ENCODE results near the gene ATP8B3.

Gene ATP8B3

DNA sequence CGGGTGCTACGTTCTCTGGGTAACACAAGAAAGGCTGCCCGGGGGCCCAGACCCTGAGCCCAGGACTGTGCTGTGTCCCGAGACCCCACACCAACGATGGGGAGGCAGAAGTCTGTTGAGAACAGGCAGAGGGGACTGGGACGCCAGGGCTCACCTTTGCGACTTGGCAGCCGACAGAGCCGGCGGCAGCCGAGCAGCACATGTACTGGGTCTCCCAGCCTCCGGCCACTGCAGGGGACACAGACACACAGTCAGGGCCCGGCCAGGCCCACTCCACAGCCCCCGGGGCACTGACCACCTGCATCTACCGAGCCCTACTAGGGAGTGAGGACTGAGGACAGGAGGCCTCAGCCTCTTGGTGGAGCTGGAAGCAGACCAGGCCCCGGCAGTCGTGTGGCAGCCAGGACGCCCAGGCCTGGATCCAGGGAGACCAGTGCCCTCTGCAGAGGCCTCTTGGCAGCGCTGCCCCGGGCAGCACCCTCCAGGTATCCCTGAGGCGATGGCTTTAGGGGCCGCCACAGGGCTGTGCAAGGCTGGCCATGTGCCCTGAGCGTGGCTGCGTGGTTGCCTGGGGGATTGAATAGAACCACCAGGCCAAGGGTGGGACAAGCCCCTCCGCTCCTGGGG, 5.6 kb upstream of the ATP8B3 start:
- peaks cover 10% of the 10 kb centered on the region for H3K4me1 Mint-ChIP-seq (ENCODE audit: low read depth)
- peaks cover 65% of the 10 kb centered on the region for H3K36me3 Mint-ChIP-seq (ENCODE audit: low read depth)
- no peak for DNase-seq
- no peaks in the 10 kb centered on the region for H3K27me3 Mint-ChIP-seq
- H3K9me3 Mint-ChIP-seq, result no peaks in the 10 kb centered on the region
- no peak overlapping the region for H3K27ac Mint-ChIP-seq
- H3K4me3 Mint-ChIP-seq, result no peak overlapping the region

DNA sequence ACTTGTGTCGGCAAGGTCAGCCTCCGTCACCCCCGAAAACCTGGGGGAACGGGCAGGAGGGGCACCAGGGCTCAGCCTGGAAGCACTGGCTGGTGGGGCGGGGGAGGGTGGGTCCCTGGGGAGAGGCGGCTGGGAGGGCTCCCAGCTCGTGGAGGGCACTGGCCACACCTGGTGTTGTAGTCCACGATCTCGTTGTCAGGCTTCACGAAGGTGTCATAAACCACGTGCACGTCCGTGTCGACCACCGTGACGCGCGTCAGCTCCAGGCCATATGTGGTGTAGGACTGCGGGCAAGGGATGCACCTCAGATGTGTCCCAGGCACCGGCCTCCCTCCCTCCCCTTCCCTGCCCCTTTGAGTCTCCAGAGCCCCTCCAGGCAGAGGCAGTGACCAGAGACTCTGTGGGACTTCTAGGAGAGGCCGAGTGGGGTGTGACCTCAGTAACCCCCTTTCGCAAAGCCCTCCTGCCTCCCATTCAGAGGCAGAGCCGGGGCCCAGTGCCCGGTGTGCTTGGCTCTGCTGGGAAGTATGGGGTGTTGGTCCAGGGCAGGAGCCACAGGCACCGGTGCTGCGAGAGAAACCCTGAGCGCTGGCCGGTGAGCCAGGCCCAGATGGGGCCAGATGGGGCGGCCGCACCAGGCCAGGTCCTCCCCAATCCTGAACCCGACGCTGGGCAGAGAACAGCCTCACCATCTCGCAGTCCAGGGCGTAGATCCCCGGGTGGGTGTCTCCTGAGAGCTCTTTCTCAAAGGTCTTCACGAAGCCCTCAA, 4.6 kb upstream of the ATP8B3 start:
- peaks cover 56% of the 10 kb centered on the region for H3K36me3 Mint-ChIP-seq (ENCODE audit: low read depth)
- peaks cover 14% of the 10 kb centered on the region for H3K4me1 Mint-ChIP-seq (ENCODE audit: low read depth)
- H3K4me3 Mint-ChIP-seq, result no peak overlapping the region

DNA sequence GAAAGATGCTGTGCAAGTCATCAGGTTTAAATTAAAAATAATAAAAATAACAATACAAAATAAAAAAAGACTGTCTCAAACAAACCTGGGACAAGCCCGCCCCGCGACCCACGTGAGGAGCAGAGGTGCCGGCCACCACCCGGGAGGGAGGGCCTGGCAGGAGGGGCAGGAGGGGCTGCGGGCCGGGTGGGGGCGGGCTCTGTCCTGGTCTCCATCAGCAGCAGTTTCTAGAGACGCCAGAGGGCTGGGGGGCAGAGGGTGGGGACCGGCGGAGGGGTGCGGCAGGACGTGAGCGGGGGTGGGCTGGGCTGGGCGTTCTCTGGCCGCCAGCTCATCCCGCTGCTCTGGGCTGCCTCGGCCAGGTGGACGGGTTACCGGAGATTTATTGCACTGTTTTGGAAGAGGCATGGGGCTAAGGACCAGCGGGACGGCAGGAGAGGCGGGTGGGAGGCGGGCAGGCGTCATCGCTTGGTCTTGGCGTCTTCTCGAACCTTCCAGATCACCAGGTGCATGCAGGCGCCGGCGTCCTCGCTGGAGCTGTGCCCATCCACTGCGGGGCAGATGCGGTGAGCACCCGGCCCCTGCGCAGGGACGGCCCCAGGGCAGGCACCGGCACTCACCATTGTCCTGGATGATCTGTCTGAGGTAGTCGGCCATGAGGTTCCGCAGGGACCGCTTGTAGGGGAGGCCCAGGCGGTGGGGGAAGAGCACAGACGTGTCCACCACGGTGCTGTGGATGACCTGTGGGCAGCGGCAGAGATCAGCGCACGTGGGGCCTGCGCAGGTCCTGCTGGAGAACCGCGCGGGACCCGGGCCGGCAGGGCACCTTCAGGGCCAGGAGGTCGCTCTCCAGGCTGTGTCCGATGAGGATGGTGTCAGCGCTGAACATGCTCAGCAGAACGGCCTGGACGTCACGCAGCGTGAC, 3.8 kb upstream of the ATP8B3 start:
- Mint-ChIP-seq H3K4me1 (ENCODE audit: low read depth) (peaks cover 19% of the 10 kb centered on the region), H3K27me3 (no peaks in the 10 kb centered on the region), H3K27ac (no peak overlapping the region), H3K4me3 (no peak overlapping the region), H3K9me3 (no peaks in the 10 kb centered on the region), H3K36me3 (ENCODE audit: low read depth) (peaks cover 47% of the 10 kb centered on the region)
- DNase-seq, result no peak

More for the DNA sequence above, 4.6 kb upstream of the ATP8B3 start:
- no peaks in the 10 kb centered on the region for H3K27me3 Mint-ChIP-seq
- H3K27ac Mint-ChIP-seq, result no peak overlapping the region
- DNase-seq, result no peak
- H3K9me3 Mint-ChIP-seq, result no peaks in the 10 kb centered on the region

DNA sequence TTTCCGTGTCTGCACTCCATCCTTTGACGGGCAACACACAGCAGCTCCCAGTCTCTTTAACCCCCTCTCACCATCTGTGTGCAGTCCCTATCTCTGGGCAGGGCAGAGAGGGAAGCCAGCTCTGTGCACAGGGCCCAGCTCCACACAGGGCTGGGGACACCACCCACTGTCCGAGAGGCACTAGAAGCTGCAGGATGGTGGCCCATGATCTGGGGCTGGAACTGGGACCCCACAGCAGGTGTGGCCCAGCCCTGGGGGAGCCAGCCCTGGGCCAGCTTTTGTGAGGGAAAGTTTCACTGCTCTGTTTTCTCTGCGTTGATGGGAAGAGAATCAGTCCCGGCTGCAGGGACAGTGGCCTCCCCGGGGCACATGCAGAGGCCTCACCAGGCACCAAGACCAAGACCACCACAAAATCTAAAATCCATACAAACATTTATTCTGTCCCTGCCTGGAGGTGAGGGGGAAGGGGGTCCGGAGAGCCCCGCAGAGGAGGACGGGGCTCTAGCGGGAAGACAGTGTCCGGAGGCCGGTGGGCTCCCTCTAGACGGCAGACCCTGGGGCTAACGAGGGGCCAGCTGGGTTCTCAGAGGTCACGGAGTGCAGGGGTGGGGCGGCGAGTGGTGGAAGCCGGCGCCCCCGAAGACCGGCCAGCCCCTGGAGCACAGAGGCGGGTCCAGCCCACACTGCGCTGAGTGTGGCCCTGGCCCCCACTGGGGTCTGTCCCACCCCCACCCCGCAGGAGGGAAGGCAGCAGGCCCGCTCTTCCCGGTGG, 2.9 kb upstream of the ATP8B3 start:
- Mint-ChIP-seq H3K4me3 (no peak overlapping the region), H3K27me3 (no peaks in the 10 kb centered on the region), H3K36me3 (ENCODE audit: low read depth) (peaks cover 39% of the 10 kb centered on the region), H3K4me1 (ENCODE audit: low read depth) (peaks cover 19% of the 10 kb centered on the region), H3K9me3 (no peaks in the 10 kb centered on the region), H3K27ac (no peak overlapping the region)
- no peak for DNase-seq

DNA sequence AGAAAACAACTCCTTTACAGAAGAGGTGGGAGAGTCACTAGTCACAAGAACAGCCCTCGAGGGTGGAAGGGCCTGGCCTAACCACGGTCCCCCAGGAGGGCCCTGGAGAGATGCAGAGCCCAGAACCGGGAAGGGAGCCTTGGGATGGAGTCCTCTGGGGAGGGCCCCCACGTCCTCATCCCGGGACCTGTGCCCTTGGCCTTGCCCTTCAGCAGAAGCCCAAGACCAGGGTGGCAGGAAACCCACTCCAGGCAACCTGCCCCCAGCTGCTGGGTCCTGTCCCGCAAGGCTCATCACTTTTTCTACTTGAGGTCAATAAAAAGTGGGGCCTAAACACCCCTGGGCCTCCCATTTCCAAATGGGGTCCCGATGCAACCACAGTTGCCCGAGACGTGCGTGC, 2.3 kb upstream of the ATP8B3 start:
- H3K9me3 Mint-ChIP-seq, result no peaks in the 10 kb centered on the region
- no peak overlapping the region for H3K27ac Mint-ChIP-seq
- H3K36me3 Mint-ChIP-seq (ENCODE audit: low read depth), result peaks cover 37% of the 10 kb centered on the region
- H3K4me3 Mint-ChIP-seq, result no peak overlapping the region
- DNase-seq, result no peak
- peaks cover 19% of the 10 kb centered on the region for H3K4me1 Mint-ChIP-seq (ENCODE audit: low read depth)
- H3K27me3 Mint-ChIP-seq, result no peaks in the 10 kb centered on the region

DNA sequence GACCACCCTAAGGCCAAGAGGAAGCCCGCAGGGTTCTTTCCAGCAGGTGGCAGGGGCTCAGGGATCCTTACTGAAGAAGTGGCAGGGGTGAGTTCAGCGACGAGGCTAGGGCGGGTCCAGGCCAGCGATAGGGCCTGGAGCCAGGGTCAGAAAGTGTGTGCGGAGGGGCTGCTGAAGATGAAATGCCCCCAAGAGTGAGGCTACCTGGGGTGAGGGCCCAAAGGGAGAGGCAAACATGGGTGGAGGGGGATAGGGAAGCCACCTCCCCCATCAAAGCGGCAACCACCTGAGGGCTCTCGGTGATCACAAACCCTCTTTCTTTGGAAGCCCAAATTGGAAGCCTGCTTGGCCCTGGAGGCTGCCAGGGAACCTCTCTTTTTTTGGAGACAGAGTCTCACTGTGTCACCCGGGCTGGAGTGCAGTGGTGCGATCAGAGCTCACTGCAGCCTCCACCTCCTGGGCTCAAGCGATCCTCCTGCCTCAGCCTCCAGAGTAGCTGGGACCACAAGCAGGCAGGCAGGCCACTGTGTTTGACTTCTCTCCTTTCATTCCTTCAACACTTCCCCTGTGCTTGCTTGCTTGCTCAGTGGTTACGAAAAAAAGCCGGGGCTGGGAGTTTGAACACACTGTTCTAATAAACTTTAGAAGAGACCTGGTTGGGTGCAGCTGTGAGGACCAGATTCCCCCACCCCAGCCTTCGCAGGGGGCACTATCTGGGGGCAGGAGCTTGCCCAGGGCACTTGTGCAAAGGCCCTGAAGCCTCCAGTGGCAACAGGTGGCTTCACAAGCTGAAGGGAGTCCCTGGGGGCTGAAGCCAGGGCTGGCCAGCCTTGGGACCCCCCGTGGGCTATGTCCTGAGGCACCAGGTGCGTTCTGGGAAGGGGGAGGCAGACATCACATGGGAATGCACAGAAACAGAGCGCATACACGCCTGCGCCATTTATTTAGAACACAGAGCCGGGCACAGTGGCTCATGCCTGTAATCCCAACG, 1.4 kb upstream of the ATP8B3 start:
- H3K27me3 Mint-ChIP-seq, result no peaks in the 10 kb centered on the region
- peak overlapping the region; percentile 91 for H3K27ac Mint-ChIP-seq
- no peaks in the 10 kb centered on the region for H3K9me3 Mint-ChIP-seq
- peaks cover 19% of the 10 kb centered on the region for H3K4me1 Mint-ChIP-seq (ENCODE audit: low read depth)
- DNase-seq, result no peak
- peaks cover 32% of the 10 kb centered on the region for H3K36me3 Mint-ChIP-seq (ENCODE audit: low read depth)
- peak overlapping the region; percentile 80 for H3K4me3 Mint-ChIP-seq

DNA sequence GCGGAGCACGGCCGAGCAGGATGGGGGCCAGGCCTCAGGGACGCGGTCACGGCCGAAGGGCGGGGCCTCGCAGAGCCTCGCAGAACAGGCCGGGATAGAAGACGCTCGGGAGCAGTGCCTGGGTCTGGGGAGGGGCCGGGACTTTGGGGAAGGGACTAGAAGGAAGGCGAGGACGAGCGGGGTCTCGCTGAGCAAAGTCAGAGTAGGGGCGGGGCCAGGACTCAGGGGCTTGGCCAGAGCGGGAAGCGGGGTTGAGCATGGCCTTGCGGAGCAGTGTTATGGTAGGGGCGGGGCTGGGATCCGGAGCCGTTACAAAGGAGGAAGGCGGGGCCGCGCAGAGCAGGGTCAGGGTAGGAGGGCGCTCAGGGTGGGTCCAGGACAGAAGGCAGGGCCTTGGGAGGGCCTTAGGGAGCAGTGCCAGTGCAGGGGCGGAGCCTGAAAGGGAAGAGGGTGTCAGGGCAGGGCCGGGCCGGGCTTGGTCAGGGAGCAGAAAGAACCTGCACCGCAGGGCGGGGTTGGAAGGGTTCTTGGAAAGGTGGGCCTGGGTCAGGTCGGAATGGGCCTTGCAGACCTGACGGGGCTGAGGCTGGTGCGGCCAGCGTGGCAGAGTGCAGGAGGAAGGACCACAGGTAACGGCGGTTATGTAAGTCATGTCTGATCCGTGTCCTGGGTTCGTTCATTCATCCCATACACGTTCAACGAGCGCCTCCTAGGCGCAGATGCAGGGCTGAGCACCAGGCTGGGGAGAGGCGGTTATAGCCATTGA, 533 bp upstream of the ATP8B3 start:
- H3K36me3 Mint-ChIP-seq (ENCODE audit: low read depth), result peaks cover 23% of the 10 kb centered on the region
- peak; percentile 89 for DNase-seq
- H3K9me3 Mint-ChIP-seq, result no peaks in the 10 kb centered on the region
- peaks cover 19% of the 10 kb centered on the region for H3K4me1 Mint-ChIP-seq (ENCODE audit: low read depth)
- peak overlapping the region; percentile 80 for H3K4me3 Mint-ChIP-seq
- peak overlapping the region; percentile 91 for H3K27ac Mint-ChIP-seq
- no peaks in the 10 kb centered on the region for H3K27me3 Mint-ChIP-seq

DNA sequence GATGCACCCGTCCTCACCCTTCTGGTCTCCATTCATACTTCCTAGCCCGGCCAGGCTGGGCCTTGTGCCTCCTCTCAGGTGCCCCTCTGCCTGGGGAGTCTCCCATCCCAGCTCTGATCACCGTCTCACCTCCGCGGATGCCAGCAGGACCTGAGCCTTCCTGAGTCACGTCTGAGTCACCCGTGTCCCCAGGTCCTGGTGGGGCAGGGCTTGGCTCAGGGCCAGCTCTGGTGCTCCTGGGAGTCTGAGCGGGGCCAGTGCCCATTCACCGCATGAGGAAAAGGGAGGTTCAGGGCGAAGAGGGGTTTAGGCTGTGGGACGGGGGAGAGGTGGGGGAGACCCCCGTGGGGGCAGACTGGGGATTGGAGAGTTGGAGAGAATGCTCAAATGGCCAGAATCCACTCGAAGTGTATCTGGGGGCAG, 593 bp downstream of the ATP8B3 start:
- peak; percentile 66 for DNase-seq
- H3K9me3 Mint-ChIP-seq, result no peaks in the 10 kb centered on the region
- no peaks in the 10 kb centered on the region for H3K27me3 Mint-ChIP-seq
- H3K4me1 Mint-ChIP-seq (ENCODE audit: low read depth), result peaks cover 19% of the 10 kb centered on the region
- H3K4me3 Mint-ChIP-seq, result peak overlapping the region; percentile 67
- H3K27ac Mint-ChIP-seq, result peak overlapping the region; percentile 80
- H3K36me3 Mint-ChIP-seq (ENCODE audit: low read depth), result peaks cover 12% of the 10 kb centered on the region

DNA sequence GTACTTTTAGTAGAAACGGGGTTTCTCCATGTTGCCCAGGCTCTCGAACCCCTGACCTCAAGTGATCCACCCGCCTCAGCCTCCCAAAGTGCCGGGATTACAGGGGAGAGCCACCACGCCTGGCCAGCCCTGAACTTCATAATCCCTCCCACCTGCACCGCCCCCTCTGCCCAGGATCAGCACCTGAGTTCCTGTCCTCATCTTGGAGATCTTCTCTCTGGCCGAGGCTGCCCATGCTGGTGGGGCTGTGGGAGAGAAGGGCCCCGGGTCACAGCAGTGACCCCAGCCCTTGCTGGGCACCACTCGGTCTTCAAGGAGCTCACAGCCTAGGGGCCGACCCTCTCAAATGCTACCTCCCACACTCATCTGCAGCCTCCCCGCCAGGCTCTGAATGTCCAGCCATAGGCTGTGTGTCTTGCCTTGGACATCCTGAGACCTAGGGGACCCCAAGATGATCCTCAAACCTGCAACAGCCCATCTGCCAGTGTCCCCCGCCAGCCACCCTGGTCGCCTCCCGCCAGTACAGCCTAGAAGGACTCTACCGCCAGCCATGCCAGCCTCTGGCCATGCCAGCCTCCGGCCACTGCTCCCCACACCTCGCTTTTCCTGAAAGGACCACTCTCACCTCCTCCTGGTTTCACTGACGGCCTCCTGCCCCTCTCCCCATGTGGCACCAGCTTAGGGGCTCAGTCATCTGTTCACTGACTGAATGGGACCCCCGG, 1.5 kb downstream of the ATP8B3 start:
- H3K27ac Mint-ChIP-seq, result no peak overlapping the region
- peaks cover 5% of the 10 kb centered on the region for H3K36me3 Mint-ChIP-seq (ENCODE audit: low read depth)
- no peaks in the 10 kb centered on the region for H3K27me3 Mint-ChIP-seq
- peaks cover 19% of the 10 kb centered on the region for H3K4me1 Mint-ChIP-seq (ENCODE audit: low read depth)
- no peaks in the 10 kb centered on the region for H3K9me3 Mint-ChIP-seq
- DNase-seq, result no peak
- H3K4me3 Mint-ChIP-seq, result no peak overlapping the region

DNA sequence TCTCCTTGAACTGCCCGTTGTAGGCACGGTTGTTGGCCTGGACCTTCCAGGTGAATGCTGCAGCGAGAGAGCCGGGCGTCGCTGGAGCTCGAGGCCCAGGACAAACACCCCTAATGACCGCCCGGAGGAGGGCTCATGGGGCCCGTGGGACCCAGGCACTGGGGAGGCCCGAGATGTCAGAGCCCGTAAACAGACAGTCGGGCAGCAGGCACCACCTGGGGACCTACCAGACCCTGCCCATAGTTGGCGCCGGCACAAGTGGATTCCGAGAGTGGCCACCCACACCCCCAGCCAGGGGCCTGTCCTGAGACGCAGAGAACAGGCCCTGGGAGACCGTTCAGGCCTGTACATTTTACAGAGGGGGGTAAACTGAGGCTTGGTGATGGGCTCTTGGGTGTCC, 2.4 kb downstream of the ATP8B3 start:
- Mint-ChIP-seq H3K4me1 (ENCODE audit: low read depth) (peaks cover 19% of the 10 kb centered on the region), H3K27ac (no peak overlapping the region), H3K36me3 (ENCODE audit: low read depth) (peaks cover under 1% of the 10 kb centered on the region), H3K27me3 (no peaks in the 10 kb centered on the region), H3K4me3 (no peak overlapping the region), H3K9me3 (no peaks in the 10 kb centered on the region)
- DNase-seq, result no peak

DNA sequence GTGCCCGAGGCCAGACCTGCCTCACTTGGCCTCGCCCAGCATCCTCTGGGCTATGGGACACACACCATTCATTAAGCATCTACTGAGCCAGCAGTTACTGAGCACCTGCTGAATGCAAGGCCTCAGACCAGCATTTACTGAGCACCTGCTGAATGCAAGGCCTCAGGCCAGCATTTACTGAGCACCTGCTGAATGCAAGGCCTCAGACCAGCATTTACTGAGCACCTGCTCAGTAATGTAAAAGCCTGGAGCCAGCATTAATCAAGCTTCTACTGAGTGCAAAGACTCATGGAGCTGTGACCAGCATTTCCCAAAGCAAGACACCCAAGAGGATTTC, 3.7 kb downstream of the ATP8B3 start:
- Mint-ChIP-seq H3K36me3 (ENCODE audit: low read depth) (no peaks in the 10 kb centered on the region), H3K9me3 (no peaks in the 10 kb centered on the region), H3K4me1 (ENCODE audit: low read depth) (peaks cover 15% of the 10 kb centered on the region), H3K4me3 (no peak overlapping the region), H3K27ac (no peak overlapping the region), H3K27me3 (no peaks in the 10 kb centered on the region)
- no peak for DNase-seq

DNA sequence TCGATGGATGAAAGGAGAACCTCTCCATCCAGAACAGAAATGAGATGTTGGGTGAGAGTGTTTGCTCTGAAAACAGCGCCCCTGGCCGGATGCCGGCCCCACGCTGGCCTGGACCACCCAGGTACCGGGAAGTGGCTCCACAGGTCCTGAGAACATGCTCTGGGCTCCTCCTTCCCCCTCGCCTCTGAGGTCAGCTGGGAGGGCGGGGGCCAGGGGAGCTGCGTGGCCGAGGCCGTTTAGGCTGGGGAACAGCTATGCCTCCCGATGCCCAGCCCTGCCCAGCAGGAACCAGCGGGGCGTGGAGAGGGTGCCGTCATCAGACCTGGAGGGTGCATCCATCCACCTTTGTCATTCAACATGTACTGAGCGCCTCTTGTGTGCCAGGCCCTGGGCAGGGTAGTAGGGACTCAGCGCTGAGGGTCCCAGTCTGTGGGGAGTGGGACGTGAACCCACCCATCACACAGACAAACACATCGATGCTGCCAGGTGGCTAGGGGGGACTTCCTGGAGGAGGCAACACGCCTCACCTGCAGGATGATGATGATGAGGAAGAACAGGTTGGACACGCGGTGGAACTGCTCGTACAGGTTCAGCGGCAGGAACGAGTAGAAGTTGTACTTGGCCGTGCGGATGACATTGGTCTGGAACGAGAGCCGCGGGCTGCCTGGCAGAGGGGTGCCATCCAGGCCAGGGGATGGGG, 4.2 kb downstream of the ATP8B3 start:
- no peak for DNase-seq
- Mint-ChIP-seq H3K4me3 (no peak overlapping the region), H3K4me1 (ENCODE audit: low read depth) (peaks cover 11% of the 10 kb centered on the region), H3K27ac (no peak overlapping the region), H3K36me3 (ENCODE audit: low read depth) (no peaks in the 10 kb centered on the region), H3K27me3 (no peaks in the 10 kb centered on the region), H3K9me3 (no peaks in the 10 kb centered on the region)
